ENCODE data around the gene EPN2. TPM values are rescaled to one million over a fixed set of nuclear protein-coding genes. Genes with fewer than 3 reads are reported as not detected.

The EPN2 gene
- total and polyA plus RNA-seq, 10 of the 15 experiments (the other 5 are each of a cell fraction or from before 2014, with no cell fraction given), result 0.26 to 8.4 (median 4.7) TPM

GRCh38 chr17:19374136-19374535 lies 137.0 kb downstream of the EPN2 start (continued):
- TF ChIP-seq, protein P1, sequence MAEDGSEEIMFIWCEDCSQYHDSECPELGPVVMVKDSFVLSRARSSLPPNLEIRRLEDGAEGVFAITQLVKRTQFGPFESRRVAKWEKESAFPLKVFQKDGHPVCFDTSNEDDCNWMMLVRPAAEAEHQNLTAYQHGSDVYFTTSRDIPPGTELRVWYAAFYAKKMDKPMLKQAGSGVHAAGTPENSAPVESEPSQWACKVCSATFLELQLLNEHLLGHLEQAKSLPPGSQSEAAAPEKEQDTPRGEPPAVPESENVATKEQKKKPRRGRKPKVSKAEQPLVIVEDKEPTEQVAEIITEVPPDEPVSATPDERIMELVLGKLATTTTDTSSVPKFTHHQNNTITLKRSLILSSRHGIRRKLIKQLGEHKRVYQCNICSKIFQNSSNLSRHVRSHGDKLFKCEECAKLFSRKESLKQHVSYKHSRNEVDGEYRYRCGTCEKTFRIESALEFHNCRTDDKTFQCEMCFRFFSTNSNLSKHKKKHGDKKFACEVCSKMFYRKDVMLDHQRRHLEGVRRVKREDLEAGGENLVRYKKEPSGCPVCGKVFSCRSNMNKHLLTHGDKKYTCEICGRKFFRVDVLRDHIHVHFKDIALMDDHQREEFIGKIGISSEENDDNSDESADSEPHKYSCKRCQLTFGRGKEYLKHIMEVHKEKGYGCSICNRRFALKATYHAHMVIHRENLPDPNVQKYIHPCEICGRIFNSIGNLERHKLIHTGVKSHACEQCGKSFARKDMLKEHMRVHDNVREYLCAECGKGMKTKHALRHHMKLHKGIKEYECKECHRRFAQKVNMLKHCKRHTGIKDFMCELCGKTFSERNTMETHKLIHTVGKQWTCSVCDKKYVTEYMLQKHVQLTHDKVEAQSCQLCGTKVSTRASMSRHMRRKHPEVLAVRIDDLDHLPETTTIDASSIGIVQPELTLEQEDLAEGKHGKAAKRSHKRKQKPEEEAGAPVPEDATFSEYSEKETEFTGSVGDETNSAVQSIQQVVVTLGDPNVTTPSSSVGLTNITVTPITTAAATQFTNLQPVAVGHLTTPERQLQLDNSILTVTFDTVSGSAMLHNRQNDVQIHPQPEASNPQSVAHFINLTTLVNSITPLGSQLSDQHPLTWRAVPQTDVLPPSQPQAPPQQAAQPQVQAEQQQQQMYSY (CRISPR knock-in tag; IDR thresholded peaks at IDR 0.05), result no peak
- no peak for TF ChIP-seq IKZF1 (conservative IDR thresholded peaks at IDR 0.05)
- no peak for TF ChIP-seq ATF7 (IDR thresholded peaks at IDR 0.05; ENCODE audit: low read depth)
- no peak for TF ChIP-seq BMI1 (IDR thresholded peaks at IDR 0.05; ENCODE audit: borderline replicate concordance)
- no peak for TF ChIP-seq NR2C2 (IDR thresholded peaks at IDR 0.05; ENCODE audit: borderline replicate concordance, control insufficient read depth, insufficient read length, low read depth)
- no peak for TF ChIP-seq JUND (IDR thresholded peaks at IDR 0.05; ENCODE audit: low read depth, low read length)
- no peak for TF ChIP-seq ESRRA (IDR thresholded peaks at IDR 0.05; ENCODE audit: low read length)

- Histone ChIP-seq H2AFZ (ENCODE audit: control insufficient read depth, low read depth, low read length) (no peak overlapping the region), H3K4me1 (ENCODE audit: control insufficient read depth, insufficient read depth, low read length) (peaks cover 17% of the 10 kb centered on the region), H3K36me3 (ENCODE audit: control insufficient read depth in 2 of 2, insufficient read depth in 2 of 2, low read length in 1 of 2) (peaks cover 4 to 15% of the 10 kb centered on the region in 2 experiments), H3K79me2 (ENCODE audit: control insufficient read depth, insufficient read depth, low read length) (peaks cover 4% of the 10 kb centered on the region), H3K9ac (ENCODE audit: control insufficient read depth, insufficient read depth, low read length) (no peak overlapping the region), H4K20me1 (ENCODE audit: control insufficient read depth, insufficient read depth) (0 out of 2 replicates have a peak, but pooled peaks cover 3% of the 10 kb centered on the region), H3K4me3 (no peak overlapping the region), H3K27me3 (replicated peaks in 1 of 2; ENCODE audit: control insufficient read depth in 2 of 2, insufficient read depth in 2 of 2, low read length in 1 of 2) (no peaks in the 10 kb centered on the region), H3K4me2 (ENCODE audit: control insufficient read depth, insufficient read depth) (no peak overlapping the region), H3K27ac (ENCODE audit: control insufficient read depth, insufficient read depth) (no peak overlapping the region), H3K9me3 (replicated peaks; ENCODE audit: control insufficient read depth, insufficient read depth, low read length) (no peaks in the 10 kb centered on the region)
- WGBS (ENCODE audit: insufficient coverage, insufficient replicate concordance, low lambda C conversion rate, missing lambda C conversion rate), result 100% methylated on average over 1 of the region's 1 CpG
- ChIA-PET SMC1A (ENCODE audit: uncharacterized antibody, unreplicated experiment) (no interaction called here), POLR2A (no interaction called here), CTCF (interaction anchor here (2.5 kb wide), 1 partner anchor 13 kb away, joined by 17 read pairs; the partner anchor contains the start of gene B9D1), RAD21 (ENCODE audit: unreplicated experiment) (interaction anchor here (1.8 kb wide), 1 partner anchor 13 kb away, joined by 5 read pairs; no protein-coding TSS in a partner anchor)
- FAIRE-seq, result no peak
- BruUV-seq (replicated peaks), result no TSS peak
- no peak for DNase-seq (ENCODE audit: low read depth, low spot score)
- in situ Hi-C loops (cut with MboI) (no loop called here), intact Hi-C loops (cut with micrococcal nuclease; ENCODE audit: unreplicated experiment) (loop anchor here (5.0 kb wide), 1 partner anchor 87 kb away; no protein-coding TSS in a partner anchor)
- ATAC-seq, result no peak
- TF ChIP-seq WRNIP1 (IDR thresholded peaks at IDR 0.05; ENCODE audit: borderline replicate concordance, low read depth, low read length) (no peak), JUND (IDR thresholded peaks at IDR 0.05; ENCODE audit: low read depth, low read length) (no peak), IRF4 (IDR thresholded peaks at IDR 0.05; ENCODE audit: low read depth, low read length) (no peak), ETV6 (conservative IDR thresholded peaks at IDR 0.05 in 1 of 2, IDR thresholded peaks at IDR 0.05 in 1 of 2; ENCODE audit: borderline replicate concordance in 1 of 2, low read depth in 1 of 2) (no peak), MYB (IDR thresholded peaks at IDR 0.05; ENCODE audit: borderline replicate concordance, low read depth, low read length) (no peak), MTA3 (IDR thresholded peaks at IDR 0.05; ENCODE audit: borderline replicate concordance, low read length) (no peak), SIX5 (IDR thresholded peaks at IDR 0.05; ENCODE audit: low read depth, low read length, severe bottlenecking) (no peak)
- TF ChIP-seq, protein P2, sequence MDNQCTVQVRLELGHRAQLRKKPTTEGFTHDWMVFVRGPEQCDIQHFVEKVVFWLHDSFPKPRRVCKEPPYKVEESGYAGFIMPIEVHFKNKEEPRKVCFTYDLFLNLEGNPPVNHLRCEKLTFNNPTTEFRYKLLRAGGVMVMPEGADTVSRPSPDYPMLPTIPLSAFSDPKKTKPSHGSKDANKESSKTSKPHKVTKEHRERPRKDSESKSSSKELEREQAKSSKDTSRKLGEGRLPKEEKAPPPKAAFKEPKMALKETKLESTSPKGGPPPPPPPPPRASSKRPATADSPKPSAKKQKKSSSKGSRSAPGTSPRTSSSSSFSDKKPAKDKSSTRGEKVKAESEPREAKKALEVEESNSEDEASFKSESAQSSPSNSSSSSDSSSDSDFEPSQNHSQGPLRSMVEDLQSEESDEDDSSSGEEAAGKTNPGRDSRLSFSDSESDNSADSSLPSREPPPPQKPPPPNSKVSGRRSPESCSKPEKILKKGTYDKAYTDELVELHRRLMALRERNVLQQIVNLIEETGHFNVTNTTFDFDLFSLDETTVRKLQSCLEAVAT (IDR thresholded peaks at IDR 0.05), result no peak
- TF ChIP-seq, protein P3, sequence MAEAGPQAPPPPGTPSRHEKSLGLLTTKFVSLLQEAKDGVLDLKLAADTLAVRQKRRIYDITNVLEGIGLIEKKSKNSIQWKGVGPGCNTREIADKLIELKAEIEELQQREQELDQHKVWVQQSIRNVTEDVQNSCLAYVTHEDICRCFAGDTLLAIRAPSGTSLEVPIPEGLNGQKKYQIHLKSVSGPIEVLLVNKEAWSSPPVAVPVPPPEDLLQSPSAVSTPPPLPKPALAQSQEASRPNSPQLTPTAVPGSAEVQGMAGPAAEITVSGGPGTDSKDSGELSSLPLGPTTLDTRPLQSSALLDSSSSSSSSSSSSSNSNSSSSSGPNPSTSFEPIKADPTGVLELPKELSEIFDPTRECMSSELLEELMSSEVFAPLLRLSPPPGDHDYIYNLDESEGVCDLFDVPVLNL (IDR thresholded peaks at IDR 0.05; ENCODE audit: low read depth, low read length), result no peak
- TF ChIP-seq, protein P4, sequence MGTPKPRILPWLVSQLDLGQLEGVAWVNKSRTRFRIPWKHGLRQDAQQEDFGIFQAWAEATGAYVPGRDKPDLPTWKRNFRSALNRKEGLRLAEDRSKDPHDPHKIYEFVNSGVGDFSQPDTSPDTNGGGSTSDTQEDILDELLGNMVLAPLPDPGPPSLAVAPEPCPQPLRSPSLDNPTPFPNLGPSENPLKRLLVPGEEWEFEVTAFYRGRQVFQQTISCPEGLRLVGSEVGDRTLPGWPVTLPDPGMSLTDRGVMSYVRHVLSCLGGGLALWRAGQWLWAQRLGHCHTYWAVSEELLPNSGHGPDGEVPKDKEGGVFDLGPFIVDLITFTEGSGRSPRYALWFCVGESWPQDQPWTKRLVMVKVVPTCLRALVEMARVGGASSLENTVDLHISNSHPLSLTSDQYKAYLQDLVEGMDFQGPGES (IDR thresholded peaks at IDR 0.05), result no peak
These were observed 138.6 kb downstream of the EPN2 start for GRCh38 chr17:19375732-19376131.

Data from GM12878 (cell line).